GM21576 (cell line): Measurements from ENCODE around the gene KRT1.
"Not testable (repeated sequence)": the region's sequence is repeated elsewhere in the genome, so short reads cannot be mapped to it uniquely, and the experiment has no call there.

ENCODE experiments used
- ATAC-seq: cut with Tn5 transposase; IDR thresholded peaks from one replicate; pipeline ENCODE4 v1.9.1; 2021; ENCODE audit warnings: mild to moderate bottlenecking, moderate library complexity; ENCODE audit not compliant: unreplicated experiment

The KRT1 gene

GRCh38 chr12:52683575-52684300 is 3.5 kb upstream of the KRT1 start:
- ATAC-seq: no peak

GRCh38 chr12:52682938-52683574 is 2.8 kb upstream of the KRT1 start:
- ATAC-seq: no peak

DNA sequence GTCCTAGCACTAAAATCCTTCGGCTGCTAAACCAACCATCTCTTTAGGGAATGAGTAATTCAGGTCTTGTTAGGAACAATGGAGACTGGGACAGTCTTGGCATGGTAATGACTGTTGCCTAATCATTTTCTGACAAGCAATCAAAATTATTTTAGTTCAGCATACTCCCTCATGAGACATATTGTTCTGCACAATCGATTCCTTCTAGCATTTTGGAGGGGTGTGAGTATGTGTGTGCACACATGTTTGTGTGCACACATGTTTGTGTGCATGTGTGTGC is 2.1 kb upstream of the KRT1 start:
- ATAC-seq: no peak

DNA sequence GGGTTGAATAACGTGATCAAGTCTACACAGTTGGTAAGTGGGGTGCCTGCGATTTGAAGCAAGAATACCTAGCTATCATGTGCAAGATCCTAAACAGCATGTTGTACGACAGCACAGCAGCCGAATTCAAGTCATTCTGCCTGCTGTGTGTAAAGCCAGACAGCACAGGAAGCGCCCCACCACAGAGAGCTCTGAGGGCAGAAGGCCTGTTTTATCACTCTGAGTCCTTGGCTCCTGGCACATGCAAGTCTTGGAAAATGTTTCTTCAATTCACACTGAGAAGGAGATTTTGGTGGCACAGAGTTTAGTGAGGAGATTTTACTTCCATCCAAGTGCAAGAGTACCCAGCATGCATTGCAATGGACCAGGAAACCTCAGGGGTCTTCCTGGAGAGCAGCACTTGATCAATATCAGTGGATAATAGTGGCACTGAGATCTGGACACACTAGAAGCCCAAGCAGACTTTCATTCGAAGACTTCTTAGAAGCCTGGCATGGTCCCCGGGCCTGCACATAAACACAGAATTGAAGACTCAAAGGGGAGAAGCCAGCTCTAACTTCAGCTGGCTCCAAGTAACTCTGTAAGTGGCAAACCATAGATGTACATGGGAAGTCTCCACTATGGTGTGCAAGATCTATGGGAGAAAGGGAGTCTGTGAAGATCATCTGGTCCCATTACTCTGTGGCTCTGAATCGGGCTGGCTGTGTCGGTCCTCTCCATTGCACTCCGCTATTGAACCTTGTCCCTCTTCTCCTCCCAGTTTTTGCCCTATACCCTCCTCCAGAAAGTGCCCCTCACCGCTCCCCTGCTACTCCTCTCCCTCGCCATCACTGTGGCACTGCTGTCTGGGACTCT is 1.5 kb upstream of the KRT1 start:
- no peak for ATAC-seq

DNA sequence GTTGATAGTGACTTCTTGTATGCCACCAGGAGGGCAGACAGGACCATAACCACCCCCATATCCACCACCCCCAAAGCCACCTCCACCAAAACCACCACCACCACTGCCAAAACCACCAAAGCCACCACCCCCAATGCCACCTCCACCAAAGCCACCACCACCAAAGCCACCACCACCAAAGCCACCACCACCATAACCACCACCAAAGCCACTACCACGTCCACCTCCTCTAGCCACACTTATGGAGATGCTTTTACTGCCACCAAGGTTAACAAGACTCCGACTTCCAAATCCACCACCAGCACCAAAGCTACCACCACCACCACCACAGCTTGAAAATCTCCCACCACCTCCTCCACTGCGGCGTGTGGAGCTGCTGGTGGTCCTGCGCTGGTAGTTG is 332 bp downstream of the KRT1 start:
- no peak for ATAC-seq

DNA sequence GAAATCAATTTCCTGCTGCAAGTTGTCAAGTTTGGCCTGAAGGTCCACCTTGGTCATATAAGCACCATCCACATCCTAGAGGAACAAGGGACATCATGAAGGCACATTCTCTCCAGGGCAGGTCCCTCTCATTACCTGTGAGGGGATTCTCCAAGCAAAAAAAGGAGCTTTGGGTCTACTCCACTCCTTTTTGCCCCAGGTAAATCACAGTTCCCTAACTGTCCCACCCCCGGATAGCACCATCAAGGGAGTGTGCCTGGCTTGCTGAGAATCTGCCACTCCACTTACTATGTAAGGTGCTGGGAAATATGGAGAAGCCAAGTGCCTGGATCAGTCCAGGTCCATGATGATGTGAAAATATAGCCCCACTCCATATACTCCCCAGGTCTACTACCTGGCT is 2.5 kb downstream of the KRT1 start:
- ATAC-seq: no peak

GRCh38 chr12:52677126-52677525 is 3.1 kb downstream of the KRT1 start:
- no peak for ATAC-seq

DNA sequence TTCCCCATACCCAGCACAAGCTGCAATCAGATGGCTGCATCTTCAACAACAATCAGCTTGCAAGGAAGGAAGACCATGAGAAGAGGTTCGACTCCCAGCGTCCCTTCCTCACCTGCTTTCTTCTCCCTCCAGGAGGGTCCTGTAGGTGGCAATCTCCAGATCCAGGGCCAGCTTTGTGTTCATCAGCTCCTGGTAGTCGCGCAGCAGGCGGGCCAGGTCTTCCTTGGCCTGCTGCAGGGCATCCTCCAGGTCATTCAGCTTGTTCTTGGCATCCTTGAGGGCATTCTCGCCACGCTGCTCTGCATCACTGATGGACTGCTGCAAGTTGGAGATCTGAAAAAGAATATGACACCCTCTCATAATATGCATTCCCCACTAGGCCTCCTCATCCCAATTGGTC is 4.0 kb downstream of the KRT1 start:
- ATAC-seq: no peak

GRCh38 chr12:52675301-52675701 is 4.9 kb downstream of the KRT1 start:
- ATAC-seq: no peak

DNA sequence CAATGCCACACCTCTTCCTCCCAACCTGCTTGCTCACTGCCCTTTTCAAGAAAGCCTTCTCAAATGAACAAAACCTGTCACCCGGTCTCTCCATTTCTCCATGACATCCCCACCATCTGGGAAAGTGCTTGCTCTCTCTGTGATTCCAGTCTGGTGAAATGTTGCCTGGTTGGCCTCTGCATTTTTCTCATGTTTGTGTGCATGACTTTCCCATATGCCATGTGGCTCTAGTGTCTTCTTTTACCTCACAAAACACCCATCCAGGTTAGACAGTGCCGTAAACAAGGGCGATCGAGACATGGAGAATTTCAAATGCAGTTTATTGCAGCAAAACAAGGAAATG is 5.8 kb downstream of the KRT1 start:
- ATAC-seq: no peak

- no peak for ATAC-seq
These were observed 6.3 kb downstream of the KRT1 start for GRCh38 chr12:52673713-52674432.

- no peak for ATAC-seq
These were observed 7.0 kb downstream of the KRT1 start for GRCh38 chr12:52673217-52673616.

GRCh38 chr12:52672321-52672933 is 7.8 kb downstream of the KRT1 start:
- no peak for ATAC-seq

DNA sequence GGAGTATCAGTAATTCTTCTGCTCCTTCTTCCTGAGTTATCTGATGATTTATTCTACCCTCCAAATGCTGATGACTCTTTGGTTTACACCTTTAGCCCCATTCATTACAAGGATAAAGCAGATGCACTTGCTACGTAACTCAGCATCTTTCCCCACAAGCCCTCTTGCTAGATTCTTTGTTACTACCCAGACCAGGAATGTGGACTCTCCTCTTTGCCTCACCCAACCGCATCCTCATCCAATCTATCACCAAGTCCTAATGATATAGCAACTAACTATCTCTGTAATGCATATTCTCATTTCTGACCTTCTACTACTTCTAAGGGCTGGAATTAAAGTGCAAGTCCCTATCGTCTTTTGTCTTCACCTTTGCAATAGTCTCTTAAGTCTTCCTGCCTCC is 9.2 kb downstream of the KRT1 start:
- ATAC-seq: no peak

DNA sequence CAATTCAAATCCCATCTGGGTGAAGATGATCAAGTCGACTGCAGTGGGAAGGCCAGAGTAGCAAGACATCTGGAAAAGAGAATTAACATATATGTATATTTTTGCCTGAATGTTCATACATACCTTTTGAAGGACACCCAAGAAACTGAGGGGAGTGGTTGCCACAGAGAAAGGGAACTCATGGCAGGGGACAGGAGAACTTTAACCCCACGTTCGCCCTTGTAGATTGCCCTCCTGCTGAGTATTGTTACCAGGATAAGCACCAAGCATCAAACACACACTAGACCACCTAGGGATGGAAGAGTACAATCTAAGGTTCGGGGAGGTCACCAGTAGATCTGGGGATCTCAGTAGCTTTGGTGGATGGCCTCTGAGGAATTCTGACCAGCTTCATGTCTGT is 9.7 kb downstream of the KRT1 start:
- ATAC-seq: no peak

GRCh38 chr12:52669941-52670340 is 10.3 kb downstream of the KRT1 start:
- ATAC-seq: not testable (repeated sequence)

DNA sequence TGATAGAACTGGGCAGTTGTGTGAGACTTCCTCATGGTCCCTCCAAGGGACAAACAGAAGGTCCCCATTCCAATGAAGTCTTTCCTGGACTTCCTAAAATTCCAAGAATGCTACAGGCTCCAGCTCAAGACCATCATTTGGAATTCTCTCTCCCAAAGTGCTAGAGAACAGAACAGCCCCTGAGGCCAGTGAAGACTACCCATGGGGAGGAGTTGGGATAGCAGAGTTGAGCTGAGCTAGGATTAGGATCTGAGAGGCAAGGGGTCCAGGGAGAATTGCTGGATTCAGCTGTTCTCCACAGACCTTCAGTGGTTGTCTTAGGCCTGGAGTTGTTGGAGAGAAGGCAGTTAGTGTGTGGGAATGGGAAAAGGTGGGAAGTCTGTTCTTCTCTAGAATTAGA is 10.8 kb downstream of the KRT1 start:
- ATAC-seq: no peak

DNA sequence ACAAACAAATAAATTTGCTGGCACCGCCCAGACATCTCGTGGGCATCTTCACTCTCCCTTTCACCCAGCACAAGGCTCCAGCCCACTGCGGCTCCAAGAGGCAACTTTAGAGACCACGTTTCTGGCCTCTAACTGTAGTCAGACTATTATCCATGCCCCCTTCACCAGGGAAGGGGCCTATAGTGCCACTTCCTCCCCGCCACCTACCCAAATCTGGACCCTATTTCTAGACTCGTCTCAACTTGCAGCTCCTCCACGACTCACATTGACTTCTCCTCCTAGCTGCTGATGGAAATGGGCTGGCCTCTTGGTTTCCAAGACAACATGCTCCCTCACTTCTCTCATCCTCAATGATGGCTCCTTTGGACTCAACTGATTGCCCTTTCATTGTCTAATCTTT is 12.3 kb downstream of the KRT1 start:
- no peak for ATAC-seq

DNA sequence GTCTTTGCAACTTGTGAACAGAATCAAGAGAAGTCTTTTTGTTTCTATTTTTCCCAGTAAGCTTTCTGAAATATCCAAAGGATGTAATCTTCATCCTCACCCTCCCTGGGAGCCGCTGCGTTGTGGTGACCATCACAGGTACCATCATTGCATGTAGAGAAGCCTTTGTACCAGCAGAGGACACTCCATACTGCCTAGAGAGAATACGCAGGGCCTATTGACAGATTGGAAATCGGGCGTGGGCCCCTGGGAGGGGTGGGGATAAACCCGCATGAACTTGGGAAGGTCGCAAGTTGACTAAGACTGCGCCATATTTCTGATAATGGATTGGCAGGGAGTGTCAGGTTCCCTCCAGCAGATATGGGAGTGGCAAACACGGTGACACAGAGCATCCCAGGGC is 12.7 kb downstream of the KRT1 start:
- no peak for ATAC-seq

GRCh38 chr12:52666471-52666870 is 13.7 kb downstream of the KRT1 start:
- ATAC-seq: no peak

DNA sequence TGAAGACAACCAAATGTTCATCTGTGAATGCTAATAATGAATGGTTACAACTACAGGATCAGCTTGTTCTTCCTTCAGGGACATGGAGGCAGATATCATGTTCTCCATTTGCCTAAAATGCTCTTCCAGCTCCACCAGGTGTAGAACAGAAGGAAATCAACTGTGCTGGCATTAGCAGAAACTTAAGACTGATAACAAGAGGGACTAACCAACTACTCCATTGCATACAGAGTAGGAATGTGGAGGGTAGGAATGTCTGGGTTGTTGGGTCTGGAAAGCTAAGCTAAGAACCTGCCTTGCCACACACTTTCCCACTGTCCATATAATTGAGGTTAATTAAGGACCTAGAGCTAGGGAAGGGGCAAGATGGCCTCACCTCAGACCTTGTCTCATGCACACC is 16.8 kb downstream of the KRT1 start:
- ATAC-seq: no peak
